RCC 7860 (cell line): ENCODE data around the gene CHTF8.
A peak's percentile ranks its signal among the peaks of the same experiment; 100 is the strongest.

ENCODE experiments used
- DNase-seq: peaks from one replicate; pipeline ENCODE4 v3.0.0-alpha.2; 2015; ENCODE audit warnings: low spot score
- FAIRE-seq: peaks from 2 replicates; lab custom pipeline; 2012; peaks lifted over from hg19 to GRCh38; lab: Jason Lieb, UNC

Gene CHTF8

DNA sequence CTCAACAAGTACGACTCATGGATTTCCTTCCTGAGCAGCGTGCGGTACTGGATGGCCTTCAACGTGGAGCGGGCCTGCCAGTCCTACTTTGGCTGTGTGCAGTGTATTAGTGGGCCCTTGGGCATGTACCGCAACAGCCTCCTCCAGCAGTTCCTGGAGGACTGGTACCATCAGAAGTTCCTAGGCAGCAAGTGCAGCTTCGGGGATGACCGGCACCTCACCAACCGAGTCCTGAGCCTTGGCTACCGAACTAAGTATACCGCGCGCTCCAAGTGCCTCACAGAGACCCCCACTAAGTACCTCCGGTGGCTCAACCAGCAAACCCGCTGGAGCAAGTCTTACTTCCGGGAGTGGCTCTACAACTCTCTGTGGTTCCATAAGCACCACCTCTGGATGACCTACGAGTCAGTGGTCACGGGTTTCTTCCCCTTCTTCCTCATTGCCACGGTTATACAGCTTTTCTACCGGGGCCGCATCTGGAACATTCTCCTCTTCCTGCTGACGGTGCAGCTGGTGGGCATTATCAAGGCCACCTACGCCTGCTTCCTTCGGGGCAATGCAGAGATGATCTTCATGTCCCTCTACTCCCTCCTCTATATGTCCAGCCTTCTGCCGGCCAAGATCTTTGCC, 17.9 kb downstream of the CHTF8 start:
- DNase-seq (no peak), FAIRE-seq (no peak)

DNA sequence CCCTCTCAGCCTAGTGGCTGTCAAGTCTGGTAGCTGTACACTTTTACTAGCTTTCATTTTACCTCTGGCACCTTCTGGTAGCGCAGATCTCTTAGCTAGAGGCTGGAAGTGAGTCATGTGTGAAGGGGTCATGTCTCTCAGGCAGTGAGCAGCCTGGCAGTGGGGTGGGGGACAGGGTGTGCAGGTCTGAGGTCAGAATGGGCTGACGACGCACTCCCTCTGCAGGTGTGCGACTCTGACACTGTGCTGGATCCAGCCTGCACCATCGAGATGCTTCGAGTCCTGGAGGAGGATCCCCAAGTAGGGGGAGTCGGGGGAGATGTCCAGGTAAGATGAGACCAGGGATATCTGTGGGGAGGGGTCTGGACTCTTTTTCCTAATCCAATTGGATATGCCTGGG, 19.2 kb downstream of the CHTF8 start:
- no peak for DNase-seq
- no peak for FAIRE-seq

DNA sequence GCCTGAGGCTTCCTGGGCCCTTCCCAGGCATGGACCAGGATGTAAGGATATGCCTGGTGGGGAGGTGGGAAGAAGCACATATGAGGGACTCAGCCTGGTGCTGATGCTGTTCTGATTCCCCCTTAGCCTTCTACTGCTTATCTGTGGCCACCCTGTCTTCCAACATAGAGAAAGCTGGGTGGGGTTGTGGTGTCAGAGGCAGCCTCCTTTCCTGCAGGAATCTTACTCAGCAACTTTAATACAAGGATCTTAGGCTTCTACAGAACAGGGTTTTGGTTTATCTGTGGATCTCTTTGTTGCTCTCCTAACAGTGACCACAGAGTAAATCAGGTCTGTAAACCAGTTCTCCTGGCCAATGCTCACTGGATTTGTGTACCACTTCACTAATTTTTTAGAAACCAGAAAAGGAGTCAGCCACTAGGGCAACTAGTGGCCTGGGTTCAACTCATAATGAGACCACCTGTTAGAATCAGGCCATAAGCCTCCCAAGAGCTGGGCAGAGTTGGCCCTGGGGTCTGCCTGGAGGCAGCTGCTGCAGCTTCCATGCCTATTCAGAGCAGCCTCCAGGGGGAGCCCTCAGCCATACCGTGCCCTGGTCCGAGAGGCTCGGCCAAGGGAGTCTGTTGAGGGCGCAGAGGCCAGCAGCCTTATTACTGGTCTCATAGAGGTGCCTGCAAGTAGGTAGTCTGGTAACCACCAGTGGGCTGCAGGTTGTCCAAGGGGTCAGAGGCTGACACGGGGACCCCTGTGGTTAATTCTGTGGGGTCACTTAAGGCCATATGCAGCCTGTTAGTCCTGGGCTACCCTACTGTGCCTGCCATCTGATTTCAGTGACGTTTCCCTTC, 19.9 kb downstream of the CHTF8 start:
- peak; percentile 20 for DNase-seq
- FAIRE-seq: no peak

DNA sequence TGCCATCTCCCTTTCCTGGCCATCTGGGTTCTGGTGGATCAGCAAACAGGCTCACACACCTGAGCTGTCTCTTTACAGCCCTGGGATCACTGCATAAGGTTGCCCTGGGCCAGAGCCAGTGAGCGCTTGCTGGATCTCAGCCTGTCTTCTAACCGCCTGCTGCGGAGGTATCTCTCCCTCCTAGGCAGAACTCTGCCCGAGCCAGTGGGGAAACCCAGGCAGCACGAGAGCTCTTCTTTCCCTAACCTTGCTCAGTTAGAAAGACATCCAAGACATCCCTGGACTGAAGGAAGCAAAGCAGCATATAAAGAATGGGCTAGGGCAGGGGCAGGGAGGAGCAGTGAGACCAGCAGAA, 20.5 kb downstream of the CHTF8 start:
- FAIRE-seq (no peak), DNase-seq (no peak)

DNA sequence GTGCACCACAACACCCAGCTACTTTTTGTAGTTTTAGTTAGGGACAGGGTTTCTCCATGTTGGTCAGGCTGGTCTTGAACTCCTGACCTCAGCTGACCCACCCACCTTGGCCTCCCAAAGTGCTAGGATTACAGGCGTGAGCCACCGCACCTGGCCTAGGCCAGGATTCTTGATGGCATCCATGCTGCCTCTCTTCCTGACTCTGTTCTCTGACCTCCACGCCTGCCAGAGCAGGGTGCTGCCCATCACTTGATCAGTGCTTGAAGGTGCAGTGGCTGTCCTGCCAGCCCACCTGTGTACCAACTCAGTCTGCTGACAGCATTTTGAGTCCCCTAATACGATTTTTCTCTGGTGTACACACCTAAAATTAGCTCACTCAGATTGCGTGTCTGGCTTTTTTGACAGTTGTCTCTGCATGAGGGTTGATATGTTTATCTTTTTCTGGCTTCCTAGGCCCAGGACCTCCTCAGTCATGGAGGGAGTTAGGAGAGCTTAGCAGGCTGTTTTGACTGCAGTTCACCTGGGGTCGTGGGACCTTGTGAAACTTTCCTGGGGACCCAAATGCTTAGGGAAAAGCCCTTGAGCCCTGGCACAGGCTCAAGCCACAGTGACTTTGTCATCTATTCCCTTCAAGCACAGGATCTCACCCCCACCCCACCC, 21.0 kb downstream of the CHTF8 start:
- DNase-seq (no peak), FAIRE-seq (no peak)

DNA sequence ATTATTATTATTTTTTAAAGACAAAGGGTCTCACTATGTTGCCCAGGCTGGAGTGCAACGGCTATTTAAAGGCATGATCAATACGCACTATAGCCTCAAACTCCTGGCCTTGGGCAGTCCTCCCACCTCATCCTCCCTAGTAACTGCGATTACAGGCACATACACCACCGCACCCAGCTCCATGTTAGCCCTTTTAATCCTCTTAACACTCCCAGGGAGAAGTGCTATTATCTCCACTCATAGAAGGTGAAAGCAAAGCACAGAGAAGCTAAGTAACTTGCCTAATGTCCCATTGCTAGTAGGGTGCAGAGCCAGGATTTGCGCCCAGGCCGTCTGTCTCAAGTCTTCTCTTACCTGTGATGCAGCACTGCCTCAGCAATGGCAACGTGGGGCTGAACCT, 22.0 kb downstream of the CHTF8 start:
- FAIRE-seq: no peak
- DNase-seq: no peak

DNA sequence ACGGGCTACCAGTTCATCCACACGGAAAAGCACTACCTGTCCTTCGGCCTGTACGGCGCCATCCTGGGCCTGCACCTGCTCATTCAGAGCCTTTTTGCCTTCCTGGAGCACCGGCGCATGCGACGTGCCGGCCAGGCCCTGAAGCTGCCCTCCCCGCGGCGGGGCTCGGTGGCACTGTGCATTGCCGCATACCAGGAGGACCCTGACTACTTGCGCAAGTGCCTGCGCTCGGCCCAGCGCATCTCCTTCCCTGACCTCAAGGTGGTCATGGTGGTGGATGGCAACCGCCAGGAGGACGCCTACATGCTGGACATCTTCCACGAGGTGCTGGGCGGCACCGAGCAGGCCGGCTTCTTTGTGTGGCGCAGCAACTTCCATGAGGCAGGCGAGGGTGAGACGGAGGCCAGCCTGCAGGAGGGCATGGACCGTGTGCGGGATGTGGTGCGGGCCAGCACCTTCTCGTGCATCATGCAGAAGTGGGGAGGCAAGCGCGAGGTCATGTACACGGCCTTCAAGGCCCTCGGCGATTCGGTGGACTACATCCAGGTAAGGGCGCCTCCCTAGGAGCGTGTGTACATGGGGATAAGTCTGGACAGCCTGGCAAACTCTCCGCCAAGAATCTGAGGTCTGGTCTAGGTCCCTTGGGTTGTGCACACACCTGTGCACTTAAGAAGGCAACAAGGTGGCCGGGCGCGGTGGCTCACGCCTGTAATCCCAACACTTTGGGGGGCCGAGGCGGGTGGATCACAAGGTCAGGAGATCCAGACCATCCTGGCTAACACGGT, 22.7 kb downstream of the CHTF8 start:
- DNase-seq (no peak), FAIRE-seq (no peak)

DNA sequence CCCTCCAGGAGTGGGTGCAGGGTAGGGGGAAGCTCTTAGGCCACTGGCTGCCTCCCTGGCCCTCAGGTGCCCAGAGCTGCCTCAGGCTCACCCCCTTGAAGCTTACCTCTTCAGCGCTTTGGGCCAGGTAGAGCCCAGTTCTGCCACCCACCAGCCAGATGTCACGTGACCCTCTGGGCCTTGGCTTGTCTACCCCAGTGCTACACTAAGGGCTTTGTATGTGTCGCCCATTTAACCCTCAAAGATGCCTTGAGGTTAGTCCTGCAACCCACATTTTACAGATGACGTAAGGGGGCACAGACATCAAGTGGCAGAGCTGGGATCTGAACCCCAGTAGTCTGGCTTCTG, 23.5 kb downstream of the CHTF8 start:
- DNase-seq (no peak), FAIRE-seq (no peak)

DNA sequence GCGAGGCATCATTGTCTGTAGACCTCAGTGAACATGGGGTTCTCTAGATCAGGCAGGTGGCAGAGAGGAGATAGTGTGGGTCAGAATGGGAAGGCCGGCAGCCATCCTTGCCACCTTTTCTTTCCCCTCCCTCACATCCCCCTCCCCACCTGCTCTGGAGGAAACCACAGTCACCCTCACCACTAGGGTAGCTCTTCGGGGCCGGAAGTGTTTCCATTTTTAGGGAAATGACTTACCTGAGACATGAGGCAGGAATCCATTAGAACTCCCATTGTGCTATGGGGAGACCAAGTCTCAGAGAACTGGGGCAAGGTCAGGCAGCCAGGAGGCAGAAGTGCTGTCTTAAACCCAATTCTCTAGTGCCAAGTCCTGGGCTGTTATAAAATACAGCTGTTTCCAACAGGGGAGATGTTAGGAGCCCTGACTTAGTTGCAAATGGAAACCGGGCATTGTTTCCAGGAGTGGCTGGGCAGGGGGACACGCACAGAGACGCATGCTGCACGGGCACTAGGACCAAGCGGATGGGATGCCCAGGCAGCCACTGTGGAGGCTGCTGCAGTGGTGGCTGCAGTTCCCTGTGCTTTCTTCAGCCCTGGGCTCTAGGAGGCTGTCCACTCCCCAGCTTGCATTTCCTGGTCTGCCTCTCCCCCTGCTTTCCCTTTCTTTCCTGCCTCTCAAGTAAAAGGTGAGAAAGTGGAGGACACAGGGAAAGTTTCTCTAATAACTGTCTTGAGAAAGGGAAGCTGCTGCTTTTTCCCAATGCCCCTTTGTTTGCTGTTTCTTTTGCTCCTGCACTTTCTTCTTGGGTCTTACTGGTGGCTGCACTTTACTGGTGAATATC, 24.1 kb downstream of the CHTF8 start:
- no peak for DNase-seq
- FAIRE-seq: no peak

DNA sequence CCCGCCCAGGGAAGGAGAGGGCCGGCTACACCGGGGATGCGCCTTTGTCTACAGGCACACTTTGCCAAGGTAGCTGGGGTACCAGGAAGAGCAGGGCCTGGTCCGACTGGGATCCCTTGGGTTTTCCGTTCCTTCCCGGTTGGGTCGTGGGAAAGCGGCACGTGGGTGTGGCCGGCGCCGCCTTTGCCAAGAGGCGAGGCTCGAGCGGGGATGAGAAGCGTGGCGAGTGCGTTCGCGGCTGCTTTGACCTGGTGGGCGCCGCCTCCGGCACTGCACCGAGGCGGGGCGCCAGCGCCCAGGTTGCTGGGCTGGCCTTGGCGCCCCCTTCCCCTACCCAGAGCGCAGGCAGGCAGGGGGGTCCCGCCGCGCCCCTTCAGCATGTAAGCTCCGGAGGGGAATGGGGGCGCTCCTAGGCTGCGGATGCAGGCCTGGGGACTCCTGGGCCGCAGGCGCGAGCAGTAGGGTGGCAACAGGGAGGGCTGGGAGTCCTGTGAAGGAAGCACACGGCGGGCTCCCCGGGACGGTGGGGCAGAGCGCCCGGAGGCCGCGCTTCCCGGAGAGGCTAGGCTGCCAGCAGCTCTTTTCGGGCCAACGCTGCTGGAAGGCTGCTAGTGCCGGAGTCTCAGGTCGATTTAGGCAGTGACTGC, 24.9 kb downstream of the CHTF8 start:
- DNase-seq (no peak), FAIRE-seq (no peak)

DNA sequence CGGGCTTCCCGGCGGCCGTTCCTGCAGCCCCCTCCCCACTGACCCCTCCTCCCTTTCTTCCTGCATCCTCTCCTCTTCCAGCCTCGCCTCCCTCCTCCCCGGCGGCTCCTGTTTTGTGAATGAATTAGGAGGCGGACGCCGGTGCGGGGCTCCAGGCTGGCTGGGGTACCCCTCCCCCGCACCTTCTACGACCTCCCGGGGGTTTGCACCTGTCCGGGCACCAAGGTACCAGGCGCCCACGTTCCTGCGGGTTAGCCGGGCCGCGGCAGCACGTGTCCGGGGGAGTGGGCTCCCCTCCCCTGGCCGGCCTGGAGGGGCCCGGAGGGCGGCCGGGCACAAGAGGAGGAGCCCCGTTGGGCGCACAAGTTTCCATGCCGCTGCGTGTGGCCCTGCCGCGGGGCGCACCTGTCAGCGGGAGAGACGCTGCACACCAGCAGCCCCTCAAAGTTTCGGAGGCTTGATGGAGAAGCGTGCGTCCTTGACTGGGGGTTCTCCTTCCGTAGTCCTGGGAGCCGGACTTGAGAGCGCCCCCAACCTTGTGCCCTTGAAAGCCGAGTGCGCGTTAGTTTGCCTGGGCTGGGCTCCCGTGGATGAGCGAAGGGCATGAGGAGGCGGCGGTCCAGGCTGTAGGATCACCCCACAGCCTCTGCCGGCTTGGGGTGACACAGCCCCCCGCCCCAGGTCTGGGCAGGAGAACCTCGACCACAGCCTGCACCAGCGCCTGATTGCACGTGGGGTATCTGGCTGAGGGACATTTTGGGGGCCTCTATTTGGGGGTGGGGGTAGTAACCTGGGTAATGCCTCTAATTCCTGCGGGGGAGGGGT, 25.7 kb downstream of the CHTF8 start:
- no peak for DNase-seq

DNA sequence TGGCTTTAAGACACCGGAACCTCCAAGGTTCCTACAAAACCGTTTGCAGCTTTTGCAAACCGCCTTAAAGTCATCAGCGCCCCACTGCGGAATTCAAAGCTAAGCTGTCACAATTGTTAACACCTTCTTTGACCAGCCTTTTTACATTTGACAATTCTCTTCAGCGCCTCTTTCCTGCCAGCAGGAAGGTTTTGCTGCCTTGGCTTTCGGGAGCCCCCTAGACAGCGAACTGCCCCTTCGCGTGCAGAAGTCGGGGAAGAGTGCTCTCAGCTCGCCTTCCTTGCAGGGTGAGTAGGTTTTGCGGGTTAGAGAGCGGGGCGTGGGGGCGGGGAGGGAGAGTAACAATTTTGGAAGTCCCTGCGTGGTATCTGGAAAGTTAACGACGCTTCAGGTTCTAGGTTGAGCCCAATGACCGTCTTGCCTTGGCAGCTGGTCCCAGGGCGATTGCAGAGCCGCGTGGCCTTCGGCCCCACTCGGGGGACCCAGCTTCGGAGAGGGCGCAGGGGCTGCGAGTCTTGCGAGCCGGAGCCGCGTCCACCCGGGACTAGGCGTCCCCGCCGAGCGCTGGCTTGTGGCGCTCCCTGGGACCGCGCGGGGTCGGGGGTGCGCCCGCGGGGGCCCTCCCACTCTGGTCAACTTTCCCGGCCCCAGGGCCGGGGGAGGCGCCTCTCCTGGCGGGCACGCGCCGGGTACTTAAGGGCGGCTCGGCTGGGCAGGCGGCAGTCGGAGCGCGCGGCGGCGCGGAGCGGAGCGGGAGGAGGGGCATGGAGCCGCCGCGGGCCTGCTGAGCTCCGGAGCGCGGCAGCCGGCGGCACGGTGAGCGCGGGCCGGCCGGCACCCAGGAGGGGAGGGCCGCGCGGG, 26.7 kb downstream of the CHTF8 start, which contains the start of gene HAS3:
Gene HAS3 (plus strand): TSS at position 153 of the 861 bp plus-strand sequence. CDS start 3,743 bp downstream, outside the sequence.
- FAIRE-seq: peak; percentile 53
- peak; percentile 54 for DNase-seq

More for the DNA sequence above, 25.7 kb downstream of the CHTF8 start:
- FAIRE-seq: no peak

DNA sequence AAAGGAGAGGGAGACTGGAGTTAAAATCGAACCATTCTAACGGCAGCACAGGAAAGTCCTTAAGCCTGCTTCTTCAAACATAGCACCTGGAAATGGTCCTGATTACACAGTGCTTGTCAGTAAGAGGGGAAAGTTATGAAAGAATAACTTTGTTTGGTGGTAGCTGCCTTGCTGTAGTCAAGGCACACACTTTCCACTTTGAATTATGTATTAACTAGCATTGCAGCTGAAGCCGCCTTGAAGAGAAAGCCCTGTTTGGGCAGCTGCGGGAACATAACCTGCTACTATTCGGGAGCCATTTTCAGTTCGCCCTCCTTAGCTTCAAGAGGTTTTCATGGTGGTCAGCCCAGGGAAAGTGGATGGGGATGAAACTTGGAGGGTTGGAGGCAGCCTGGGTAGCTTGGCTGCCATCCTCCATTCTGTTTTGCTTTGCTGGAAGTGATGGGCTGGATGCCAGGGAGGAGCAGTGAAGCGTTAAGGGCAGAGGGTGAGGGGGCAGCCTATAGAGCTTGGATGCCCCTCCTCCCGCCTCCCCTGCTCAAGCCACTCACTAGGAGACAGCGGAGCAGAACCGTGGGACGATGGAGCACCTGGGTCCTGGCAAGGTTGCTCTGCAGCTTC, 32.2 kb downstream of the CHTF8 start:
- DNase-seq (peak; percentile 52), FAIRE-seq (peak; percentile 76)

DNA sequence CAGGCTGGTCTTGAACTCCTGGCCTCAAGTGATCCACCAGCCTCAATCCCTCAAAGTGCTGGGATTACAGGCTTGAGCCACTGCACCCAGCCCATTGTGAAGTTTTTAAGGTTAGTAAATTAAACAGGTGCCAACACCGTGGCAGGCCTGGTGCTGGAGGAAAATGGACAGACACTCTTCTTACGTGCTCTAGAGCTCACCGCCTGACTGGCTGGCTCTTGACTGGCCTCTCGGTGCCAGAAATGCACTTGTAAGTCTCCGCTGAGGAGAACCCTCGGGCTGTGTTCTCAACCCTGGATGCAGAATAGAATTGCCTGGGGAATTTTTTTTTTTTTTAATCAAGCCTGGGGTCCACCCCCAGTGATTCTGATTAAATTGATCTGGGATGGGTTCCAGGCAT, 37.2 kb downstream of the CHTF8 start:
- FAIRE-seq: no peak
- DNase-seq: no peak

DNA sequence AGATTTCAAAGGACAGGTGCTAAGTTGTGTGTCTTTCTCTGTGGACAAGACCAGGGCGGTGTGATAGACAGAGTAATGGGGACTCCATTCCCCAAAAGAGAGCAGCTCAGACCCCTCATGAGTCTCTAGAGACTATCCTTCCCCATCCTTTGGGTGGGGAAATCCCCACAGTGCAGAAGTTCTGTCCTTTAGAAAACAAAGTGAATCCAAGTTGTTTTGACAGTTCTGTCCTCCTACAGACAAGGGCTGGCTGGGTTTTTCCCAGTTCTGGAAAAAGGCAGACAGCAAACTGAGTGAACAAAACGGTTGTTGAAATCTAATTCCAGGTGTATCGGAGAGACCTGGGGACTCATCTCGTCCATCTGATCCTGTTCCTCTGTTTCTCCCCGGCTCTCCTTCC, 37.9 kb downstream of the CHTF8 start:
- no peak for FAIRE-seq
- DNase-seq: no peak

DNA sequence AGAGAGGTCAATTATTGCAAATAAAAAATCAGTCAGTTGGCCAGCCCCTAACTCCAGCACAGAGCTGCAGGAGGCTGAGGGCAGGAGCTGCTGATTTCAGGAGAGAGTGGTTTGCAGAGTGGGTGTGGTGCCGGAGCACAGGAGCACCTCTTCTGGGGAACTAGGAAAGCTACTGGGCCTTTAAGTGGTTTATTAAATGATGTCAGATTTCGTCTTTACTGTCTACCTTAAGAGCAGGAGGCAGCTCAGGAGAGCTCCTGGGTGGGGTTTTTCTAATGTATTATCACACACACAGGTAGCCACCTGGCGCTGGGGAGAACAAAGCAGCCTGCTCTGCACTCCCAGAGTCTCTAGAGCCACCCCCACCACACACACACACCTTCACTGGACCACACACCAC, 38.4 kb downstream of the CHTF8 start:
- DNase-seq (no peak), FAIRE-seq (no peak)

DNA sequence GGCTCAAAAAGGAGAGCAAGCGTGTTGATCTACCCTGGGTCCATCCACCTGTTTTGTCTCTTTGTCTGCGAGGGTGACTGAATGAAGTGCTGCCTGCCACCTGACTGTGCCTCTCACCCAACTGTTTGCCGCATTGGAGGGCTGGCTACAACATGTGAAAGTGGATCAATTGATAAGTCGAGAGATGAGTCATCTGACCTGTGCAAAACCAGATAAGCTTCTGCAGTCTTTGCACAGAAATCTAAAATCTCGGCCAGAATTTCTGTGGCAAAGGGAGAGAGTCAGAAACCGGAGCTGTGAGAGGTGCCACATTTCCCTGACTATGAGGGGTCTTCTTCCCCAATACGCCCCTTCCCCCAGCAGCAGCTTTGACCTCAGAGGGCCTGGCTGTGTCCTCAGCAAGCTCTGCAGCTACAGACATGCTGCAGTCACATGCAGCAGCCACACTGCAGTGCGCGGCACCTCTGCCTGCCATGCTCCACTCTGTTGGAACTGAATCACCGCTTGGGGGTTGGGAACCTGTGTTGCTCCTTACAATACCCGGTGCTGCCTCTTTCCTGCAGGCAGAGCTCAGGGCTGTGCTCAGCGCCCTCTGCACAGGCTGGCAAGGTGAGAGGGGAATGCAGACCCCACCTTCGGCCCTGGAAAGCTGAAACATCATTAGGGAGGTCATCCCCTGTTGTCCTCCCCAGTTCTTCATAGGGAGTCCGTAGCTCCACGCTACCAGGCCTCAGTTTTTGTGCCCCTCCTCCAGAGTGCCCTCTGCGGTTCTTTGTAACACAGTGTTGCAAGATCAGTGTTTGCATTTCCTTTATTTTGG, 43.1 kb downstream of the CHTF8 start:
- peak; percentile 21 for DNase-seq
- FAIRE-seq: no peak
